ENCODE data around the gene HOXB3.

- no peak for TF ChIP-seq CTCF (IDR thresholded peaks at IDR 0.05)
- no peak for TF ChIP-seq POLR2AphosphoS5 (IDR thresholded peaks at IDR 0.05)
Observed at GRCh38 chr17:48547808-48548522, 42.1 kb downstream of the HOXB3 start.
